Measurements from ENCODE around the gene HAUS1. TPM values are rescaled to one million over a fixed set of nuclear protein-coding genes. Genes with fewer than 3 reads are reported as not detected.
"Not testable (repeated sequence)": the region's sequence is repeated elsewhere in the genome, so short reads cannot be mapped to it uniquely, and the experiment has no call there.

The HAUS1 gene
- total RNA-seq, 1 experiment from 2014 or later, result 29.5 TPM

GRCh38 chr18:46110406-46110805, 6.2 kb downstream of the HAUS1 start:
- Histone ChIP-seq H3K9me3 (no peaks in the 10 kb centered on the region), H3K4me1 (no peaks in the 10 kb centered on the region), H3K36me3 (ENCODE audit: control insufficient read depth, insufficient read depth, low read length) (no peaks in the 10 kb centered on the region), H3K4me3 (ENCODE audit: low read depth, low read length) (no peak overlapping the region), H3K27me3 (replicated peaks; ENCODE audit: control insufficient read depth, insufficient read depth, low read length) (no peaks in the 10 kb centered on the region)
- Mint-ChIP-seq H3K36me3 (ENCODE audit: insufficient read depth, unreplicated experiment) (peaks cover 14% of the 10 kb centered on the region), H3K27ac (ENCODE audit: unreplicated experiment) (no peak overlapping the region), H3K27me3 (ENCODE audit: insufficient read depth, unreplicated experiment) (no peaks in the 10 kb centered on the region), H3K9me3 (ENCODE audit: unreplicated experiment) (no peaks in the 10 kb centered on the region), H3K4me1 (ENCODE audit: low read depth, unreplicated experiment) (no peaks in the 10 kb centered on the region), H3K4me3 (ENCODE audit: unreplicated experiment) (no peak overlapping the region)
- ChIA-PET POLR2A (no interaction called here), CTCF (no interaction called here)
- DNase-seq, result no peak
- no peak for TF ChIP-seq CTCF (IDR thresholded peaks at IDR 0.05; ENCODE audit: insufficient read depth in 1 of 2, low read depth in 1 of 2, low read length in 1 of 2, severe bottlenecking in 1 of 2, unreplicated experiment in 1 of 2)
- BruUV-seq (replicated peaks), result no TSS peak
- intact Hi-C loops (cut with micrococcal nuclease; ENCODE audit: unreplicated experiment), result no loop called here

GRCh38 chr18:46113751-46114150, 9.6 kb downstream of the HAUS1 start:
- Mint-ChIP-seq H3K36me3 (ENCODE audit: insufficient read depth, unreplicated experiment) (peaks cover 13% of the 10 kb centered on the region), H3K27ac (ENCODE audit: unreplicated experiment) (no peak overlapping the region)

GRCh38 chr18:46126625-46127024, 22.4 kb downstream of the HAUS1 start:
- H3K36me3 Mint-ChIP-seq (ENCODE audit: insufficient read depth, unreplicated experiment), result peaks cover 20% of the 10 kb centered on the region
- POLR2A ChIA-PET, result not testable (repeated sequence)

More at GRCh38 chr18:46113751-46114150, 9.6 kb downstream of the HAUS1 start:
- Histone ChIP-seq H3K4me3 (ENCODE audit: low read depth, low read length) (no peak overlapping the region), H3K9me3 (no peaks in the 10 kb centered on the region), H3K27me3 (replicated peaks; ENCODE audit: control insufficient read depth, insufficient read depth, low read length) (no peaks in the 10 kb centered on the region), H3K36me3 (ENCODE audit: control insufficient read depth, insufficient read depth, low read length) (no peaks in the 10 kb centered on the region), H3K4me1 (no peaks in the 10 kb centered on the region)
- CTCF ChIA-PET, result no interaction called here
- H3K4me1 Mint-ChIP-seq (ENCODE audit: low read depth, unreplicated experiment), result no peaks in the 10 kb centered on the region
- TF ChIP-seq CTCF (IDR thresholded peaks at IDR 0.05; ENCODE audit: insufficient read depth in 1 of 2, low read depth in 1 of 2, low read length in 1 of 2, severe bottlenecking in 1 of 2, unreplicated experiment in 1 of 2), result no peak
- no peak overlapping the region for H3K4me3 Mint-ChIP-seq (ENCODE audit: unreplicated experiment)
- intact Hi-C loops (cut with micrococcal nuclease; ENCODE audit: unreplicated experiment), result no loop called here
- H3K27me3 Mint-ChIP-seq (ENCODE audit: insufficient read depth, unreplicated experiment), result no peaks in the 10 kb centered on the region
- DNase-seq, result no peak
- no peaks in the 10 kb centered on the region for H3K9me3 Mint-ChIP-seq (ENCODE audit: unreplicated experiment)
- BruUV-seq (replicated peaks), result no TSS peak
- POLR2A ChIA-PET, result no interaction called here

GRCh38 chr18:46130061-46130460, 25.9 kb downstream of the HAUS1 start:
- no peaks in the 10 kb centered on the region for H3K27me3 Mint-ChIP-seq (ENCODE audit: insufficient read depth, unreplicated experiment)
- no peaks in the 10 kb centered on the region for H3K36me3 ChIP-seq (ENCODE audit: control insufficient read depth, insufficient read depth, low read length)
- no TSS peak for BruUV-seq (replicated peaks)

More at GRCh38 chr18:46126625-46127024, 22.4 kb downstream of the HAUS1 start:
- H3K27me3 ChIP-seq (replicated peaks; ENCODE audit: control insufficient read depth, insufficient read depth, low read length); H3K4me3 ChIP-seq (ENCODE audit: low read depth, low read length); H3K36me3 ChIP-seq (ENCODE audit: control insufficient read depth, insufficient read depth, low read length); H3K9me3 ChIP-seq; H3K4me1 Mint-ChIP-seq (ENCODE audit: low read depth, unreplicated experiment); CTCF ChIA-PET; H3K9me3 Mint-ChIP-seq (ENCODE audit: unreplicated experiment); H3K27me3 Mint-ChIP-seq (ENCODE audit: insufficient read depth, unreplicated experiment); H3K4me1 ChIP-seq; DNase-seq; intact Hi-C loops (cut with micrococcal nuclease; ENCODE audit: unreplicated experiment); BruUV-seq (replicated peaks); H3K27ac Mint-ChIP-seq (ENCODE audit: unreplicated experiment); H3K4me3 Mint-ChIP-seq (ENCODE audit: unreplicated experiment): not testable (repeated sequence)

GRCh38 chr18:46130549-46130948, 26.4 kb downstream of the HAUS1 start:
- H3K4me3 Mint-ChIP-seq (ENCODE audit: unreplicated experiment); BruUV-seq (replicated peaks); H3K9me3 ChIP-seq; H3K4me1 Mint-ChIP-seq (ENCODE audit: low read depth, unreplicated experiment); H3K4me3 ChIP-seq (ENCODE audit: low read depth, low read length); POLR2A ChIA-PET; H3K4me1 ChIP-seq; H3K9me3 Mint-ChIP-seq (ENCODE audit: unreplicated experiment); CTCF ChIA-PET; DNase-seq; intact Hi-C loops (cut with micrococcal nuclease; ENCODE audit: unreplicated experiment); H3K27me3 ChIP-seq (replicated peaks; ENCODE audit: control insufficient read depth, insufficient read depth, low read length); H3K27me3 Mint-ChIP-seq (ENCODE audit: insufficient read depth, unreplicated experiment); H3K36me3 ChIP-seq (ENCODE audit: control insufficient read depth, insufficient read depth, low read length); H3K27ac Mint-ChIP-seq (ENCODE audit: unreplicated experiment): not testable (repeated sequence)
- H3K36me3 Mint-ChIP-seq (ENCODE audit: insufficient read depth, unreplicated experiment), result peaks cover 20% of the 10 kb centered on the region

More at GRCh38 chr18:46130061-46130460, 25.9 kb downstream of the HAUS1 start:
- POLR2A ChIA-PET, result no interaction called here
- no peaks in the 10 kb centered on the region for H3K4me1 Mint-ChIP-seq (ENCODE audit: low read depth, unreplicated experiment)
- H3K36me3 Mint-ChIP-seq (ENCODE audit: insufficient read depth, unreplicated experiment), result peaks cover 20% of the 10 kb centered on the region
- Histone ChIP-seq H3K27me3 (replicated peaks; ENCODE audit: control insufficient read depth, insufficient read depth, low read length) (no peaks in the 10 kb centered on the region), H3K9me3 (no peaks in the 10 kb centered on the region), H3K4me3 (ENCODE audit: low read depth, low read length) (no peak overlapping the region), H3K4me1 (no peaks in the 10 kb centered on the region)
- TF ChIP-seq CTCF (IDR thresholded peaks at IDR 0.05; ENCODE audit: insufficient read depth in 1 of 2, low read depth in 1 of 2, low read length in 1 of 2, severe bottlenecking in 1 of 2, unreplicated experiment in 1 of 2), result no peak
- CTCF ChIA-PET, result no interaction called here
- no peak overlapping the region for H3K27ac Mint-ChIP-seq (ENCODE audit: unreplicated experiment)
- no peak for DNase-seq
- H3K4me3 Mint-ChIP-seq (ENCODE audit: unreplicated experiment), result no peak overlapping the region
- intact Hi-C loops (cut with micrococcal nuclease; ENCODE audit: unreplicated experiment), result no loop called here
- H3K9me3 Mint-ChIP-seq (ENCODE audit: unreplicated experiment), result no peaks in the 10 kb centered on the region
